ENCODE measurements around the gene OGFOD3. TPM values are rescaled to one million over a fixed set of nuclear protein-coding genes. Genes with fewer than 3 reads are reported as not detected.

The OGFOD3 gene
- total RNA-seq, 4 donors from 2014 or later, result 13.0 to 33.5 (median 20.0) TPM

- H3K36me3 ChIP-seq, result peaks cover 10% of the 10 kb centered on the region
- no peak overlapping the region for H3K4me3 ChIP-seq
- H3K9me3 ChIP-seq, result no peaks in the 10 kb centered on the region
- no peaks in the 10 kb centered on the region for H3K27me3 ChIP-seq
- H3K27ac ChIP-seq, result no peak overlapping the region
- TF ChIP-seq EP300 (IDR thresholded peaks at IDR 0.05), result no peak
- 98% methylated on average over 20 of the region's 24 CpGs for WGBS
- peaks cover 10% of the 10 kb centered on the region for H3K4me1 ChIP-seq
- DNase-seq (ENCODE audit: low spot score in 2 of 2), result no peak
Observed at GRCh38 chr17:82411396-82412053, 6.9 kb downstream of the OGFOD3 start.

GRCh38 chr17:82410014-82410716 is 8.2 kb downstream of the OGFOD3 start:
- DNase-seq (ENCODE audit: low spot score in 2 of 2), result no peak
- Histone ChIP-seq H3K27ac (no peak overlapping the region), H3K36me3 (peaks cover 21% of the 10 kb centered on the region), H3K4me1 (peaks cover 8% of the 10 kb centered on the region), H3K27me3 (no peaks in the 10 kb centered on the region), H3K9me3 (no peaks in the 10 kb centered on the region), H3K4me3 (no peak overlapping the region)
- no peak for TF ChIP-seq POLR2A (IDR thresholded peaks at IDR 0.05)
- no peak for TF ChIP-seq EP300 (IDR thresholded peaks at IDR 0.05)
- TF ChIP-seq POLR2AphosphoS5 (IDR thresholded peaks at IDR 0.05), result no peak
- 91% methylated on average over 13 of the region's 14 CpGs for WGBS

- H3K9me3 ChIP-seq, result no peaks in the 10 kb centered on the region
- WGBS, result 97% methylated on average over 18 of the region's 21 CpGs
- H3K36me3 ChIP-seq, result peaks cover 29% of the 10 kb centered on the region
- DNase-seq (ENCODE audit: low spot score in 2 of 2), result no peak
- H3K4me3 ChIP-seq, result no peak overlapping the region
- H3K27ac ChIP-seq, result no peak overlapping the region
- no peaks in the 10 kb centered on the region for H3K27me3 ChIP-seq
- TF ChIP-seq EP300 (IDR thresholded peaks at IDR 0.05) (no peak), POLR2AphosphoS5 (IDR thresholded peaks at IDR 0.05) (no peak), CTCF (IDR thresholded peaks at IDR 0.05) (no peak), POLR2A (IDR thresholded peaks at IDR 0.05) (no peak)
- no peaks in the 10 kb centered on the region for H3K4me1 ChIP-seq
Observed at GRCh38 chr17:82408938-82409318, 9.5 kb downstream of the OGFOD3 start.

- Histone ChIP-seq H3K9me3 (no peaks in the 10 kb centered on the region), H3K4me3 (no peak overlapping the region), H3K4me1 (no peaks in the 10 kb centered on the region), H3K27me3 (no peaks in the 10 kb centered on the region), H3K36me3 (peaks cover 34% of the 10 kb centered on the region), H3K27ac (no peak overlapping the region)
- no peak for TF ChIP-seq POLR2A (IDR thresholded peaks at IDR 0.05)
- no peak for TF ChIP-seq CTCF (IDR thresholded peaks at IDR 0.05)
- no peak for TF ChIP-seq POLR2AphosphoS5 (IDR thresholded peaks at IDR 0.05)
- TF ChIP-seq EP300 (IDR thresholded peaks at IDR 0.05), result no peak
- DNase-seq (ENCODE audit: low spot score in 2 of 2), result no peak
- 92% methylated on average over 15 of the region's 15 CpGs for WGBS
Observed at GRCh38 chr17:82408288-82408937, 10.0 kb downstream of the OGFOD3 start.

- DNase-seq (ENCODE audit: low spot score in 2 of 2), result no peak
- TF ChIP-seq POLR2AphosphoS5 (IDR thresholded peaks at IDR 0.05), result no peak
- no peak for TF ChIP-seq POLR2A (IDR thresholded peaks at IDR 0.05)
- Histone ChIP-seq H3K4me1 (no peaks in the 10 kb centered on the region), H3K36me3 (peaks cover 37% of the 10 kb centered on the region), H3K4me3 (no peak overlapping the region), H3K27me3 (no peaks in the 10 kb centered on the region), H3K9me3 (no peaks in the 10 kb centered on the region), H3K27ac (no peak overlapping the region)
- WGBS, result 77% methylated on average over 13 of the region's 13 CpGs
Observed at GRCh38 chr17:82407255-82407654, 11.1 kb downstream of the OGFOD3 start.

- Histone ChIP-seq H3K9me3 (no peaks in the 10 kb centered on the region), H3K27me3 (no peaks in the 10 kb centered on the region), H3K36me3 (peaks cover 40% of the 10 kb centered on the region), H3K4me3 (no peak overlapping the region), H3K4me1 (no peaks in the 10 kb centered on the region), H3K27ac (no peak overlapping the region)
- 94% methylated on average over 13 of the region's 14 CpGs for WGBS
- TF ChIP-seq EP300 (IDR thresholded peaks at IDR 0.05), result no peak
- TF ChIP-seq POLR2A (IDR thresholded peaks at IDR 0.05), result no peak
- TF ChIP-seq POLR2AphosphoS5 (IDR thresholded peaks at IDR 0.05), result no peak
- TF ChIP-seq CTCF (IDR thresholded peaks at IDR 0.05), result no peak
- DNase-seq (ENCODE audit: low spot score in 2 of 2), result no peak
Observed at GRCh38 chr17:82406131-82406671, 12.2 kb downstream of the OGFOD3 start.

Measured in suprapubic skin (tissue), 4 donors.